NCI-H2107 (cell line): ENCODE measurements around the gene KLF3.

Experiments
- DNase-seq: peaks from one replicate; lab custom pipeline; 2025; lab: John Stamatoyannopoulos, UW

The KLF3 gene

GRCh38 chr4:38695809-38696208, 31.8 kb downstream of the KLF3 start:
- DNase-seq = no peak

- no peak for DNase-seq
These were observed 32.7 kb downstream of the KLF3 start for GRCh38 chr4:38696697-38697096.

- DNase-seq = no peak
These were observed 34.2 kb downstream of the KLF3 start for GRCh38 chr4:38698176-38698575.

DNA sequence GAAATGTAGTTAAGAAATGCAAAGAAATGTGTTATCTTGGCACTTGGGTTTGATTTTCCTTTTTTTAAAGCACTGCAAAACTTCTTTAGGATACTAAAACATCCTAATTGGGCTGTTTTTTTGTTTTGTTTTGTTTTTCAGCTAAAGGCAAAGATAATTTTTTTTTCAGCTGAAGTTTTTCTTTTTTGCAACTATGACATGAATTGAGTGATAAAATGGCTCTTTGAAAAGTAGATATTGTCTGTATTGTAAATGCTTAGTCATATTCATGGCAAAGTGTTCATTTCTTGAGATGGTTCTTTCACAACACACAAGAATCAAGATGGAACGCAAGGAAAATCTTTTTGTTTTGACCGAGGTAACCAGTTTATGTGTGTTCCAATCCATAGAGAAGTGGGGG, 35.1 kb downstream of the KLF3 start:
- DNase-seq = no peak

GRCh38 chr4:38703635-38704034, 39.6 kb downstream of the KLF3 start:
- DNase-seq = no peak

GRCh38 chr4:38704622-38705154, 40.7 kb downstream of the KLF3 start:
- no peak for DNase-seq

- no peak for DNase-seq
These were observed 42.3 kb downstream of the KLF3 start for GRCh38 chr4:38706301-38706700.

DNA sequence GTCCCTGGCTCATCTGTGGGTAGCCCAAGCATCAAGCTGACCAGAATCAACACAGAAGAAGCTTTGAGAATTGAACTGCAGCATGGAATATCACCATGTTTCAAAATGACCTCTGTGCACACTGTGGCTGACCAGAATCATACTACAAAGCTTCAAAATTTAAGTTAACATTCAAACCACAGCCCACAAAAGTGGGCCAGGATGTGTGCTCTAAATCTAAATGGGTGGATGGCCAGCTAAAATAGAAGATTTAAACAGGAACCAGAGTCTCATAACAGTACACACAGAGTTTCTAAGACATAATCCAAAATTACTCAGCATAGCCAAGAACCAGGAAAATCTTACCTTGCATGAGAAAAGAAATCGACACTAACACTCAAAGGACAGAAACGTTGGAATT, 46.1 kb downstream of the KLF3 start:
- DNase-seq = no peak

DNA sequence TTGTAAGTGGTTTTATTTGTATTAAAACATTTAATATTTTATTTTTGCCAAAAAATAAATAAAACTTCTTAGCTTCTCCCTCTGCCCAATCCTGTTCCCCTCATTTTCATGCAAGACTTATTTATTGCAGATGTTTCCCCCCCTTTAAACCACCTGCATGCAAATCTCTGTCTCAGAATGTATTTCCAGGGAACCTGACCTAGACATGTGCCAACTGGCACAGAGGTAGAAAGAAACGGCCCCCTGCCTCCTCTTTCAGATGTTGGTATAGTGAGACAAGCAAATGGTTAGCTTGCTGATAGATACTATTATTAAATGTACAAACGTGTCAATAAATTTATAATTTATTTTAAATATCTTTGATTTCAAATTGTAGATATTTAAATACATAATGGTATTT, 47.1 kb downstream of the KLF3 start:
- DNase-seq = no peak

- DNase-seq = no peak
These were observed 51.1 kb downstream of the KLF3 start for GRCh38 chr4:38715050-38715449.

GRCh38 chr4:38716256-38716655, 52.3 kb downstream of the KLF3 start:
- DNase-seq = no peak

- no peak for DNase-seq
These were observed 53.6 kb downstream of the KLF3 start for GRCh38 chr4:38717604-38718003.

DNA sequence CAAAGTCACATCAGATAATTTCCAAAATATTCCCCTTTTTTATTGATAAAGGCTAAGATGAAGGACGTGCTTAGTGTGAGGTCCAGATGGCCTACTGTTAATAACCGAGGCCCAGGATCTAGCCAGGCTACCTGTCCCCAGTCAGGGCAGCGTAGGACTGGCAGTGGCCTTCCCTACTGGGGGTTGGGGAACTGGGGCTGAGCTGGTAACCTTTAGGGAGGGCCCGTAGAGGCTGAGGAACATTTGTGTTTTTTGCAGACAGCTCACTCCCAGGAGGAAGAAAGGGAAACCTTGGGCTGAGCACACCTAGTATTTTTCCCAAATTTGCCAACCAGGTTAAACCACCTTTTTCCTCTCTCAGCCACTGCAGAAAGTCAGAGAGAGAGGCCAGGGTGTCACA, 59.1 kb downstream of the KLF3 start:
- DNase-seq = no peak

DNA sequence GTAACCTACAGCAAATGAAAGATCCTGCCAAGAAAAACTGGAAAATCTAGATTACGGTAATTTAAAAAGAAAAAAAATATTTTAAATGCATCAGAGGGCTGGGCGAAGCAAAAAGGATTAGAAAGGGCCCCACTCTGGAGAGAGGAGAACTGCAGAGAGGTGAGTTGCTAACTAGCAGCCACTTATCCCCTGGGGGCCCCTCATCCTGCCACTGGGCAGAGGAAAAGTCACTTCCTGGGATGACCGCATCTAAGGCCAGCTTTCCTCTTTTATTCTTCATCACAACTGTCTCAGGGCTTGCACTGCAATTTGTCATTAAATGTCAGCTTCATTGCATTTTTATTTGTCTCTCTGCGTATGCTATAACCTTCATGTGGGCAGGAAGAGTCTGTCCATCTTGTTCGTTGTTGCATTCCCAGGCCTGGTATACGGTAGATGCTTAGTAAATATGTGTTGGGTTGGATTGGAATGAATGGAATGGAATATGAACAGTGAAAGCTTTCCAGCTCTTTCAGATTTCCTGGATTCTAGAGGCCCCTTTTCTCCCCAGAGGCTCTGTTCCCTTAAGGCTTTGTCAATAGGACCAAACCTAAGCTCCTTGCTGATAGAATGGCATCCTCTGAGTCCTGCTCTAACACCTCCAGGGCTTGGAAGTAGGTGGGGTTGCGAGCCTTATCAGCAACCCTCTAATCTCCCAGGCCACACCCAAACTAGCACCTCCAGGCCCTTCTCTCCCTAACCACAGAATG, 59.9 kb downstream of the KLF3 start:
- no peak for DNase-seq

- DNase-seq = no peak
These were observed 60.4 kb downstream of the KLF3 start for GRCh38 chr4:38724475-38724808.

- DNase-seq = peak; percentile 26
These were observed 64.7 kb downstream of the KLF3 start for GRCh38 chr4:38728631-38729141.

DNA sequence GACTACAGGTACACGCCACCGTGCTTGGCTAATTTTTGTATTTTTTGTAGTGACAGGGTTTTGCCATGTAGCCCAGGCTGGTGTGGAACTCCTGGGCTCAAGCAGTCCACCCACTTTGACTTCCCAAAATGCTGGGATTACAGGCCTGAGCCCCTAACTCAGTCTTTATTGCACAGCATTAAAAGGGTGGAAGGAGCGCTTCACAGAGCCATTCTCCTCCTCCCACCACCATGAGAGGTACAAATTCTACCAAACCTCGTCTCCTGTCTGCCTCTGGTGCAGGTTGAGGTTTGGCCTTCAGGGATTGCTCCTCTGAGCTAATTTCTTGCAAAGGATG, 66.5 kb downstream of the KLF3 start:
- DNase-seq = no peak

DNA sequence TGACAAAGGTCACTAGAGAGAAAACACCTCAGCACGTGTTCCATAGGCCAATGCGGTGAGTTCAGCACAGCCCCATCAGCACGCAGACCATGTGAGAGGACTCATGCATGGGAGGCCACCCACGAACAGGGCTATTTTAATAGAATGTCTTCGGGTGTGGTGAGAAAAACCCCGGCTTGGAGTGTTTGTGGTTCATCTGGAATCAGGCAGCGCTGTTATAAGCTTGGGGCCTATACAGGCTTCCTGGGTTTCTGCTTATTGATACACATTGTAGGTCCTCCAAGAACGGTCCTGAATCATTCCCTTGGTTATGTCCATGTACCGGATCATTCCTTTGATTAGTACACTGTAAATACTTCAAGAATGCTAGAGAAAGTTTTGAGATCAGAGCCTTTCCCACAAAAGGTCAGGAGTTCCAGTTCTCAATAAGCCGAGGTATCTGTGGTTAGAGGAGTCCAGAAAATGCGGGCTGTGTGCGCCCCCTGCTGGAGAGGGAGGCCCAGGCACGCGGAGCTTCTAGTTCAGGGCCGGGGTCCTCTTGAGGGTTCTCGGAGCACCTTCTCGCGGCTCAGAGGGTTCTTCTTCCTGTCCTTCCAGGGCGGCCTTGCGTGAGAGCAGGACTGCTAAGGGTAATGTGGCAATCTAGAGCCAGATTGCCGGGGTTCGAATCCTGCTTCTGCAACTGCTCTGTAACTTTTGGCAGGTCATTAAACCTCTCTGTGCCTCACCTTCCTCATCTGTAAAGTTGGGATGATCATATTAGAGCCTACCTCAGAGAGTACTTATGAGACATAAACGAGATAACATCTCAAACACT, 67.0 kb downstream of the KLF3 start:
- DNase-seq = peak; percentile 2

GRCh38 chr4:38733663-38734062, 69.7 kb downstream of the KLF3 start:
- DNase-seq = no peak

GRCh38 chr4:38734446-38734845, 70.4 kb downstream of the KLF3 start:
- DNase-seq = no peak

DNA sequence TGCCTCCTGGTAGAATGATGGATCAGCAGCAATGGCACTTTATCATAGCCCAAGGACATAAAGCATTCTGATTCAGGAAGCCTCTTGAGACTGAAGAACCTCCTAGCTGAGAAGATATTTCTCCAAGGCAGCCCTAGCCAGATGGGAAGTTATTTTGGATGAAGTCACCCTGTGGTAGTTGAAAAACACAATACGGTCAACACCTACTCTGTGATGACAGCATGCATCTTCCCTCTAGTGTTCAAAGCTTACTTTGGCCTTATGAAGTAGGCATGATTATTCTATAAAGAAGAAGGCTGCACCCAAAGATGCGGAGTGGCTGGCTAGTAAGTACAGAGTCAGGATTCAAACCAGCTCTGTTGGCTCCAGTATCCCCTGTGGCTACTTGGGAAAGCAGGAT, 70.9 kb downstream of the KLF3 start:
- DNase-seq = no peak

DNA sequence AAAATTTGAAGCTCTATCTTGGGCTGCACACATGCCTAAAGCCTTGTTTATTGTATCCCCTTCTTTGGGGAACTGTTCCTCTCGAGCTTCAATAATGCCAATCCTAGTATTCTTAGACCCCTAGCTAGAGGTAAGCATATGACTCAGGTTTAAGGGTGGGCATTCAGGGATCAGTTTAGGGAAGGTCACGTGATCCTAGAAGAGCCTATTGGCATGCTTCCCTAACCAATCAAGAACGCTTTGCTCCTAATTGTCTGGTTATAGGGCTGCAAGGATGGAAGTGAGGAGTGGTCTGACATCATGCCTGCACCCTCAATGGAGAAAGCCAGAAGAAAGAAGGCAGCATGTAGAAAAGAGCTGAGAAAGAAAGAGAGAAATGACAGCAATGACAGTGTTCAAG, 71.9 kb downstream of the KLF3 start:
- no peak for DNase-seq
